HEK293 (cell line): Measurements from ENCODE around the gene MAN1B1.
A peak's percentile ranks its signal among the peaks of the same experiment; 100 is the strongest.

Source experiments
- CTCF ChIA-PET: fragments of 350-600 bp; formaldehyde crosslinking; extraction: SDS; loops from one replicate; lab custom pipeline; 2021; ENCODE audit warnings: antibody characterized with exemption; lab: Yijun Ruan, JAX
- POLR2A ChIA-PET: fragments of 300-600 bp; formaldehyde crosslinking; extraction: SDS; loops from one replicate; lab custom pipeline; 2020; ENCODE audit warnings: antibody characterized with exemption, inconsistent platforms; lab: Yijun Ruan, JAX
- H3K27ac ChIP-seq: fragments of 200-500 bp; sonication (Bioruptor generic); 2 replicates; pipeline ENCODE4 v1.5.1; 2014; ENCODE audit warnings: low read depth, low read length, control low read depth, inconsistent platforms; ENCODE audit errors: extremely low read depth
- H3K36me3 ChIP-seq, 2 experiments: fragments of 200-500 bp in 1 of 2; sonication (Bioruptor generic) in 1 of 2; 1 replicate in 1 of 2; 2 replicates in 1 of 2; pipeline ENCODE4 v1.5.1; 2014 to 2017; ENCODE audit warnings: inconsistent platforms in 2 of 2, low read length in 2 of 2; ENCODE audit not compliant: control insufficient read depth in 2 of 2, insufficient read depth in 1 of 2
- H3K4me1 ChIP-seq: fragments of 200-500 bp; sonication (Bioruptor generic); 2 replicates; pipeline ENCODE4 v1.5.1; 2014; ENCODE audit warnings: mild to moderate bottlenecking, low read length, inconsistent platforms; ENCODE audit not compliant: control insufficient read depth, insufficient read depth
- H3K4me3 ChIP-seq: 2 replicates; pipeline ENCODE4 v1.5.1; 2011; ENCODE audit warnings: low read depth, mild to moderate bottlenecking, control low read depth, low read length, moderate library complexity
- H3K9me3 ChIP-seq: fragments of 200-500 bp; sonication (Bioruptor generic); 2 replicates; pipeline ENCODE4 v1.5.1; 2014; ENCODE audit warnings: low read depth, low read length, inconsistent platforms; ENCODE audit not compliant: control insufficient read depth, insufficient read depth
- GLIS2 ChIP-seq: fragments of 450-650 bp; formaldehyde crosslinking; IDR thresholded peaks from 2 replicates; pipeline ENCODE4 v1.5.1; 2016; ENCODE audit warnings: missing biosample characterization, missing genetic modification characterization
- IKZF3 ChIP-seq: fragments of 450-650 bp; IDR thresholded peaks from 2 replicates; pipeline ENCODE4 v1.5.0; 2018; ENCODE audit warnings: missing biosample characterization, mild to moderate bottlenecking, missing genetic modification characterization, moderate library complexity
- MZF1 ChIP-seq: fragments of 450-650 bp; formaldehyde crosslinking; IDR thresholded peaks from 2 replicates; pipeline ENCODE4 v1.5.1; 2017; ENCODE audit warnings: missing biosample characterization, missing genetic modification characterization, borderline replicate concordance
- SALL2 ChIP-seq: fragments of 450-650 bp; formaldehyde crosslinking; IDR thresholded peaks from 2 replicates; pipeline ENCODE4 v1.5.0; 2017; ENCODE audit warnings: missing biosample characterization, mild to moderate bottlenecking, missing genetic modification characterization, borderline replicate concordance
- ZNF2 ChIP-seq: fragments of 450-650 bp; formaldehyde crosslinking; IDR thresholded peaks from 2 replicates; pipeline ENCODE4 v1.5.1; 2016; ENCODE audit warnings: missing biosample characterization, missing genetic modification characterization
- ZNF292 ChIP-seq: fragments of 450-650 bp; formaldehyde crosslinking; IDR thresholded peaks from 2 replicates; pipeline ENCODE4 v1.5.1; 2016; ENCODE audit warnings: low read depth, missing biosample characterization, missing genetic modification characterization, borderline replicate concordance
- ZNF394 ChIP-seq: fragments of 450-650 bp; formaldehyde crosslinking; IDR thresholded peaks from 2 replicates; pipeline ENCODE4 v1.5.1; 2016; ENCODE audit warnings: missing biosample characterization, missing genetic modification characterization, mild to moderate bottlenecking, moderate library complexity, borderline replicate concordance
- ZNF530 ChIP-seq: fragments of 450-650 bp; formaldehyde crosslinking; IDR thresholded peaks from 2 replicates; pipeline ENCODE4 v1.5.1; 2016; ENCODE audit warnings: low read depth, missing biosample characterization, missing genetic modification characterization
- ZNF549 ChIP-seq: fragments of 450-650 bp; IDR thresholded peaks from 2 replicates; pipeline ENCODE4 v1.5.1; 2018; ENCODE audit warnings: missing biosample characterization, missing genetic modification characterization, mild to moderate bottlenecking, inconsistent platforms, moderate library complexity
- ZNF600 ChIP-seq: fragments of 450-650 bp; formaldehyde crosslinking; IDR thresholded peaks from 2 replicates; pipeline ENCODE4 v1.5.1; 2016; ENCODE audit warnings: missing biosample characterization, missing genetic modification characterization
- ZNF768 ChIP-seq: fragments of 450-650 bp; formaldehyde crosslinking; IDR thresholded peaks from 2 replicates; pipeline ENCODE4 v1.5.1; 2018; ENCODE audit warnings: missing biosample characterization, mild to moderate bottlenecking, missing genetic modification characterization
- TF ChIP-seq, protein P1 (sequence below): fragments of 450-650 bp; formaldehyde crosslinking; IDR thresholded peaks from 2 replicates; pipeline ENCODE4 v1.5.1; 2017; ENCODE audit warnings: missing biosample characterization, missing genetic modification characterization

Gene MAN1B1

DNA sequence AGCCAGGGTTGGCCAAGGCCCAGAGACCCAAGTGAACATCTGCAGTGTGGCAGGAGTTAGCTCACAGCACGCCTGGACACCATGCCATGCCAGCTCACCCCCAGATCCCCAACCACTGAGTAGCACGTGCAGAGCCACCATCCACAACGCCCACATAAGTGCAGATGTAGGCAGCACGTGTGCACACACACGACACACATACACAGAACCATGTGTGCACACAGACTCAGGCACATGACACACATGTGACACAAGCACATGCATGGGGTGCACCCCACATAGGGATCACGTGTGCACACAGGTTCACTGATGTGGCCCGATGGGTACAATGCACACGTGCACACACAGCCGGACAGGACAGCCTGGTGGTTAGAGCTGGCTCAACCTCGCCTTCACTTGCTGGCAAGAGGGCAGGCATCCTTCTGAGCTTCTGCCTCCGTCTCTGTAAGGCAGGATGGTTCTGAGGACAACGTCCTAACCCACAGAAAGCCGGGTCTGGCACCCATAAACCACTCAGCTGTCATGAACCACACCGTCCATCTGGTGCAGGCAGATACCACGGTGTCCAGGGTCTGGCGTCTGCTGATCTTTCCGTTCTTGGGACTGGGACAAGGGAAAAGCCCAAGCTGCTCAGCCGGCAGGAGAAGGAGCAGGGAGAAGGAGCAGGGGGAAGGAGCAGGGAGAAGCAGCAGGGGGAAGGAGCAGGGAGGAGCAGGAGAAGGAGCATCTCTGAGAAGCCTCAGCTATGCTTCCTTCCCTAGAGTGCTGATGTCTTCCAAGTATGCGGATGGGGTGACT lies 71.0 kb downstream of the MAN1B1 start:
- peak; percentile 95 for TF ChIP-seq ZNF394
- TF ChIP-seq SALL2 = no peak
- TF ChIP-seq MZF1 (tag by site-specific recombination) = 0 out of 2 replicates have a peak, but pooled peaks have one; percentile 63
- peak; percentile 57; the same call in 1 of the 2 replicates for TF ChIP-seq ZNF2 (tag by site-specific recombination)
- TF ChIP-seq IKZF3 (tag by site-specific recombination) = peak; percentile 43; the same call in 1 of the 2 replicates
- TF ChIP-seq ZNF292 (tag by site-specific recombination) = no peak
- peak; percentile 72 for TF ChIP-seq ZNF600 (tag by site-specific recombination)
- TF ChIP-seq, protein P1, sequence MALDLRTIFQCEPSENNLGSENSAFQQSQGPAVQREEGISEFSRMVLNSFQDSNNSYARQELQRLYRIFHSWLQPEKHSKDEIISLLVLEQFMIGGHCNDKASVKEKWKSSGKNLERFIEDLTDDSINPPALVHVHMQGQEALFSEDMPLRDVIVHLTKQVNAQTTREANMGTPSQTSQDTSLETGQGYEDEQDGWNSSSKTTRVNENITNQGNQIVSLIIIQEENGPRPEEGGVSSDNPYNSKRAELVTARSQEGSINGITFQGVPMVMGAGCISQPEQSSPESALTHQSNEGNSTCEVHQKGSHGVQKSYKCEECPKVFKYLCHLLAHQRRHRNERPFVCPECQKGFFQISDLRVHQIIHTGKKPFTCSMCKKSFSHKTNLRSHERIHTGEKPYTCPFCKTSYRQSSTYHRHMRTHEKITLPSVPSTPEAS (tag by site-specific recombination) = peak; percentile 73
- no peak for TF ChIP-seq ZNF768 (tag by site-specific recombination)
- no peak for TF ChIP-seq ZNF549 (tag by site-specific recombination)
- POLR2A ChIA-PET = interaction anchor here (0.7 to 2.3 kb wide), 9 partner anchors 11 to 83 kb away, joined by 3 to 12 read pairs (median 4); partner anchors contain the start of genes LRRC26, MAN1B1 and TUBB4B
- CTCF ChIA-PET = interaction anchor here (0.7 to 1.1 kb wide), 5 partner anchors 9 to 128 kb away, joined by 3 read pairs; partner anchors contain the start of gene RNF224
- Histone ChIP-seq H3K4me1 (no peaks in the 10 kb centered on the region), H3K36me3 (no peaks in the 10 kb centered on the region), H3K9me3 (no peaks in the 10 kb centered on the region), H3K4me3 (no peak overlapping the region), H3K27ac (no peak overlapping the region)

GRCh38 chr9:137158625-137159024 lies 71.8 kb downstream of the MAN1B1 start:
- TF ChIP-seq ZNF530 = no peak
- TF ChIP-seq GLIS2 (tag by site-specific recombination) = 0 out of 2 replicates have a peak, but pooled peaks have one; percentile 23
- Histone ChIP-seq H3K4me1 (no peaks in the 10 kb centered on the region), H3K9me3 (no peaks in the 10 kb centered on the region), H3K36me3 (no peaks in the 10 kb centered on the region), H3K27ac (no peak overlapping the region), H3K4me3 (no peak overlapping the region)
- POLR2A ChIA-PET = interaction anchor here (1.1 to 2.3 kb wide), 2 partner anchors 30 to 82 kb away, joined by 3 to 11 read pairs; partner anchors contain the start of gene TUBB4B
- CTCF ChIA-PET = interaction anchor here (0.9 kb wide), 1 partner anchor 8 kb away, joined by 3 read pairs; no protein-coding TSS in a partner anchor
